ENCODE data around the gene NPBWR2. TPM values are rescaled to one million over a fixed set of nuclear protein-coding genes. Genes with fewer than 3 reads are reported as not detected.

The NPBWR2 gene
- total and polyA plus RNA-seq, 3 donors from 2014 or later, result 0.19 TPM; not detected in 2

DNA sequence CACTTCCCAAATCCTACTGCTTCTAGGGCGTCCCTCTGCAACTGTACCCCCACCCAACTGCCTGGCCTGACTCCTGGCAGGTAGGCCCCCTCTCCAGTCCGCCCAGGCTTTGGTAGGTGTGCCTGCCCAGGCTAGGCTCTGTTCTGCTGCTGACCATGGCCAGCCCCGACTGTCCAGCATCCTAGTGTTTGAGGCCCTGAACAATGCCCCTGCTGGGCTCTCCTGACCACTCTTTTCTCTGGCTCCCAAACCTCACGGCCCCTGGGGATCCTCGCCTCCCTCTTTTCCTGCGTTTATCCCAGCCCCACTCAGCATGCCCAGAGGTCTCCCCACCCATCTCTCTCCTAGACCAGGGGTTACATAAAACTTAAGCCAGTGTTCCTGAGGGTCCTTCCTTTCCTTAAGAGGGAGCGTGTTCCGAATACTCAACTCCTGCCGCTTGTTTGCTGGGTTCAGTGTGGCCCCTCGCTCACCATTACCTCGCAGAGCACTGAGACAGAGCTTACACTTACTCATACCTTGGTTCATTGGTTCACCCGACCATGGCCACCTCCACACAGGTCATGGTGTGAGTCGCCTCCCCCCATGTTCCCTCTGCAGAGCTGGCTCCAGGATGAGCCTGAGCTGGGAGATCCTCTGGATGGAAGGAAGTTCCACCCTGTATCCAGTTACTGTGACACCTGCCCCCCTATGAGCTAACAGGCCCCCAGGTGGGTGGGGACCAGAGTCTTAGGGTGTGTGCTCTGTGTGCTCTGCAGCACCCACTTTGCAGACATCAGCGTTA is 35.8 kb upstream of the NPBWR2 start:
- no peak overlapping the region for H3K27ac ChIP-seq
- H3K4me1 ChIP-seq, result no peaks in the 10 kb centered on the region
- TF ChIP-seq POLR2A (IDR thresholded peaks at IDR 0.05), result no peak
- TF ChIP-seq, protein P1, sequence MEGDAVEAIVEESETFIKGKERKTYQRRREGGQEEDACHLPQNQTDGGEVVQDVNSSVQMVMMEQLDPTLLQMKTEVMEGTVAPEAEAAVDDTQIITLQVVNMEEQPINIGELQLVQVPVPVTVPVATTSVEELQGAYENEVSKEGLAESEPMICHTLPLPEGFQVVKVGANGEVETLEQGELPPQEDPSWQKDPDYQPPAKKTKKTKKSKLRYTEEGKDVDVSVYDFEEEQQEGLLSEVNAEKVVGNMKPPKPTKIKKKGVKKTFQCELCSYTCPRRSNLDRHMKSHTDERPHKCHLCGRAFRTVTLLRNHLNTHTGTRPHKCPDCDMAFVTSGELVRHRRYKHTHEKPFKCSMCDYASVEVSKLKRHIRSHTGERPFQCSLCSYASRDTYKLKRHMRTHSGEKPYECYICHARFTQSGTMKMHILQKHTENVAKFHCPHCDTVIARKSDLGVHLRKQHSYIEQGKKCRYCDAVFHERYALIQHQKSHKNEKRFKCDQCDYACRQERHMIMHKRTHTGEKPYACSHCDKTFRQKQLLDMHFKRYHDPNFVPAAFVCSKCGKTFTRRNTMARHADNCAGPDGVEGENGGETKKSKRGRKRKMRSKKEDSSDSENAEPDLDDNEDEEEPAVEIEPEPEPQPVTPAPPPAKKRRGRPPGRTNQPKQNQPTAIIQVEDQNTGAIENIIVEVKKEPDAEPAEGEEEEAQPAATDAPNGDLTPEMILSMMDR (IDR thresholded peaks at IDR 0.05), result no peak
- no peak overlapping the region for H3K4me3 ChIP-seq
- no peaks in the 10 kb centered on the region for H3K9me3 ChIP-seq
- intact Hi-C loops (cut with DNase I; ENCODE audit: low total_unique reads), result no loop called here
- no peaks in the 10 kb centered on the region for H3K27me3 ChIP-seq
- no peak for DNase-seq
- H3K36me3 ChIP-seq (ENCODE audit: low read depth, missing control alignments), result no peaks in the 10 kb centered on the region
- 77 to 79% methylated on average over 14 of the region's 14 CpGs for WGBS, 2 donors

DNA sequence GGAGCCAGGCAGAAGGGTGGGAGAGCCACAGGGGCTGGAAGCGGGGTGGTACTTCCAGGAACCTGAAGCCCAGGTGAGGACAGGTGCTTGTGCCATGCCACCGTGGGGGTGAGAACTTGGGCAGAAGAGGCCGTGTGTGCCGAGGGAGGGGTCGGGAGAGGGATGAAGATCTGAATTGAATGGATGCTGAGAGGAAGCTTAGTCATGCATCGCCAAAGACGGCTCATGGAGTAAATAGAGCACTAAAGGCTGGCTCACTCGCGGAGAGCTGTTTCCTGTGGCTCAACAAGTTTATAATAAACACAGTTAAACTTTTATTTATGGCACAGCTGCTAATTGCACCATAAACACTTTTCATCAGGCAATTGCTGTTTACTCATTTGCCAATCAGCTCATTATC is 35.2 kb upstream of the NPBWR2 start:
- H3K36me3 ChIP-seq (ENCODE audit: low read depth, missing control alignments), result no peaks in the 10 kb centered on the region
- no peak overlapping the region for H3K27ac ChIP-seq
- TF ChIP-seq POLR2A (IDR thresholded peaks at IDR 0.05), result no peak
- TF ChIP-seq, protein P1 (IDR thresholded peaks at IDR 0.05), result no peak
- intact Hi-C loops (cut with DNase I; ENCODE audit: low total_unique reads), result no loop called here
- WGBS, 2 donors, result 44 to 51% methylated on average over 9 of the region's 9 CpGs
- no peak for DNase-seq
- H3K4me3 ChIP-seq, result no peak overlapping the region
- H3K4me1 ChIP-seq, result no peaks in the 10 kb centered on the region
- H3K9me3 ChIP-seq, result no peaks in the 10 kb centered on the region
- no peaks in the 10 kb centered on the region for H3K27me3 ChIP-seq

DNA sequence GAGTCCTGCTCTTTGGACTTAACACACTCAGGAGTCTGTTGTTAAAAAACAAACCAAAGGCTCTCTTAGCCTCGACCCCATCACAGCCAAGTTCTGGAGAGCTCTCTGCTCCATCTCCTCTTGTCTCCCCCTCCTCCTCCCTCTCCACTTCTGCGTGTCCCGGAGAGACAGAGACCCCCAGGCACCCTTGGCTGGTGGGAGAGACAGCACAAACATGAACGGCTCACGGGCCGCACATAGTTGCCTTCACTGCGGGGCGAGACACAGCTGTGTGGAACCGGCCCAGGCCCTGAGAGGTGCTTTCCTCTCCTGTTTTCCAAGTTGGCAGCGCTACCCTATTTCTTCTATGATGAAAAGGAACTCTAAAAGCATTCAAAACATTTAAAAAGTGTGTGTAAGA is 33.6 kb upstream of the NPBWR2 start:
- no peak for TF ChIP-seq POLR2A (IDR thresholded peaks at IDR 0.05)
- TF ChIP-seq, protein P1 (IDR thresholded peaks at IDR 0.05), result no peak
- WGBS, 2 donors, result 71 to 73% methylated on average over 10 of the region's 10 CpGs
- no peaks in the 10 kb centered on the region for H3K9me3 ChIP-seq
- H3K36me3 ChIP-seq (ENCODE audit: low read depth, missing control alignments), result no peaks in the 10 kb centered on the region
- intact Hi-C loops (cut with DNase I; ENCODE audit: low total_unique reads), result no loop called here
- no peaks in the 10 kb centered on the region for H3K27me3 ChIP-seq
- DNase-seq, result no peak
- H3K4me3 ChIP-seq, result no peak overlapping the region
- no peak overlapping the region for H3K27ac ChIP-seq
- H3K4me1 ChIP-seq, result no peaks in the 10 kb centered on the region

DNA sequence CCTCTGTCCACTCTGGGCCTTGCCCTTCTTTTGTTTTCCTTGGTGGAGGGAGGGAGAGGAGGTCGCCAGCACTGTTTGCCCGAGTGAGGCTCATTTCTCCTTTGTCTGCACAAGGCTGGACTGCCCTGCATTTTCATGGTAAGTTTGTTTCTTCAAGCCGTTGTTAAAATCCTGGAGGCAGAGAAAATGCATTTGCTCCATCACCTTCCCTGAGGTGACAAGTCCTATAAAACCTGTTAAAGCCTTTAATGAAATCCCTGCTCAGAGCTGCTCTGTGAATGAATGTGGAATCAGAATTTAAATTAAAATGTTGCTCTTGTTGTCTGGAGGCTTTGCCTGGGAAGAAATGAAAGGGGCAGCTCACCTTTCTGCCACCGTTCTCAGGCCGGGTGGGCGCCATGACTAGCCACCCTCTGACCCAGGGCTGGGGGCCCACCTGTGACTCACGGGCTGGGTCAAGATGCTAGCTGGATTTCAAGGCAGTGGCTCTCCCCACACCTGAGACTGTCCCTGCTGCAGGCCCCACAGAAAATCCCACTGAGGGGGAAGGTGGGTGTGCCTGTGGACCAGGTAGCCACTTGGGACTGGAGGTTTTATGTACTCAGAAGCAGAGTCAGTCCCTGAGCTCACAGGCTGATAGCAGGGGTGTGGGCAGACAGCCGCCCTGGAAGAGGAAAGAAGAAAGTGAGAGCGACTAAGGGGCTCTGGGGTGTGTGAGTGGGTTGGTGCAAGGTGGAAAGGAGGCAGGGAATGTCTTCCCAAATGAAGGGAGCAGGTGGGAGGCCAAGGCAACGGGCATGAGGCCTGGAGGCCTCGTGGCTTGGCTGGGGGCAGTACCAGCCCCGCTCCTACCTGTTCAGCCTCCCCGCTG is 32.9 kb upstream of the NPBWR2 start:
- 85 to 87% methylated on average over 11 to 13 of the region's 13 CpGs for WGBS, 2 donors
- no peak for DNase-seq

More for the DNA sequence above, 32.9 kb upstream of the NPBWR2 start:
- H3K4me1 ChIP-seq, result no peaks in the 10 kb centered on the region
- intact Hi-C loops (cut with DNase I; ENCODE audit: low total_unique reads), result no loop called here
- H3K27ac ChIP-seq, result no peak overlapping the region
- H3K9me3 ChIP-seq, result no peaks in the 10 kb centered on the region
- H3K4me3 ChIP-seq, result no peak overlapping the region
- TF ChIP-seq, protein P1 (IDR thresholded peaks at IDR 0.05), result no peak
- TF ChIP-seq POLR2A (IDR thresholded peaks at IDR 0.05), result no peak
- H3K36me3 ChIP-seq (ENCODE audit: low read depth, missing control alignments), result no peaks in the 10 kb centered on the region
- no peaks in the 10 kb centered on the region for H3K27me3 ChIP-seq
